ENCODE results near the gene GPRASP3.
"Not testable (repeated sequence)": the region's sequence is repeated elsewhere in the genome, so short reads cannot be mapped to it uniquely, and the experiment has no call there.

GPRASP3 gene, protein sequence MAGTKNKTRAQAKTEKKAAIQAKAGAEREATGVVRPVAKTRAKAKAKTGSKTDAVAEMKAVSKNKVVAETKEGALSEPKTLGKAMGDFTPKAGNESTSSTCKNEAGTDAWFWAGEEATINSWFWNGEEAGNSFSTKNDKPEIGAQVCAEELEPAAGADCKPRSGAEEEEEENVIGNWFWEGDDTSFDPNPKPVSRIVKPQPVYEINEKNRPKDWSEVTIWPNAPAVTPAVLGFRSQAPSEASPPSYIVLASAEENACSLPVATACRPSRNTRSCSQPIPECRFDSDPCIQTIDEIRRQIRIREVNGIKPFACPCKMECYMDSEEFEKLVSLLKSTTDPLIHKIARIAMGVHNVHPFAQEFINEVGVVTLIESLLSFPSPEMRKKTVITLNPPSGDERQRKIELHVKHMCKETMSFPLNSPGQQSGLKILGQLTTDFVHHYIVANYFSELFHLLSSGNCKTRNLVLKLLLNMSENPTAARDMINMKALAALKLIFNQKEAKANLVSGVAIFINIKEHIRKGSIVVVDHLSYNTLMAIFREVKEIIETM

DNA sequence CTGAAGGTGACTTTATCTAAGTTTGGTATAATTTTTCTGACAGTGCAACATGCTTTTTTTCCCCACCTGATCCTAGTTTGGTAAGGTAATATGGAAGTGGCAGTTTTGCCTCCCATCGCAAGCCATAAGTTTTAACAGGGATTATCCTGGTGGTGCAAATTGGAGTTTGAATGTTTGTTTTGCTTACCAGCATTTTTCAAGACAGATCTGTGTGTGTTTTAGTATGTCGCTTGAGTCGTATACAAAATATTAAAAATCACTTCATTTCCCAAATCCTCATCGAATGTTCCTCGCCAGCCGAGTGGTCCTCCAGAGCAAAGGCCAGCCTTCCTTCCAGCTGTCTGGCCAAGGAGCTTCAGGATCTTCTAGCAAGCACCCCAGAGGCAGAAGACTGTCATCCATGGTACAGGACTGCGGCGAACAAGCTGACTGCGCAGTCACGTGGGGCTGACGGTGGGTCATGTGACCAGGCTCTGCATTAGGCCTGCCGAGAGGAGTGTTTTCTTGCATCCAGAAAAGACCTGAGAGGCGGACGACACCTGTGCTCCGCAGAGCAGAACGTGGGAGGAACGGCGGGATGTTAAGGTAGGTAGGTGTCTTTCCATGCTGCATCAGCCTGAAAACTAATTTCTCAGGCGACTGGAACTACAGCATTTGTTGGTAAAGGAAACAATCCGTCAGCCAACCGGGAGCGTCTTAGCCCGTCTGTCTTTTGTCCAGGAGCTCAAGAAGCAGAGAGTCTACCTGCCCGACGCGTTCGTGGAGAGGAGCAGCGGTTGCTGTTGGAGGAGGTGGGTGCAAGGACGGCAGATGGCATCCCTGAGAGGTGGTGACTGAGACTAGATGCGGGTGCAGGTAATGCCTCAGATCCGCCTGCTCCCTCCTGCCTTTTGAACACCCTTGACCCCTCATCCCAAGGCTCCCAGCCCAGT, at the start of gene GPRASP3:
Gene GPRASP3 (plus strand): TSS at position 507 of the 932 bp plus-strand sequence. CDS start 28,253 bp downstream, outside the sequence.
- H3K4me3 ChIP-seq: no peak within 1 kb of the TSS
- no peaks in the 10 kb centered on the region for H3K9me3 ChIP-seq (replicated peaks in 1 of 11)
- no peaks in the 10 kb centered on the region for H3K36me3 ChIP-seq
- H3K27ac ChIP-seq: no peak within 1 kb of the TSS
- no peak within 1 kb of the TSS for H3K4me2 ChIP-seq
- H3K27me3 ChIP-seq: no peaks in the 10 kb centered on the region; a peak in 1 of 22 replicates
- no peak within 1 kb of the TSS for H3K9ac ChIP-seq
- H4K20me1 ChIP-seq: no peaks in the 10 kb centered on the region
- H3K4me1 ChIP-seq: no peaks in the 10 kb centered on the region
- TF ChIP-seq Cebpa-rat (IDR thresholded peaks at IDR 0.05): no peak

DNA sequence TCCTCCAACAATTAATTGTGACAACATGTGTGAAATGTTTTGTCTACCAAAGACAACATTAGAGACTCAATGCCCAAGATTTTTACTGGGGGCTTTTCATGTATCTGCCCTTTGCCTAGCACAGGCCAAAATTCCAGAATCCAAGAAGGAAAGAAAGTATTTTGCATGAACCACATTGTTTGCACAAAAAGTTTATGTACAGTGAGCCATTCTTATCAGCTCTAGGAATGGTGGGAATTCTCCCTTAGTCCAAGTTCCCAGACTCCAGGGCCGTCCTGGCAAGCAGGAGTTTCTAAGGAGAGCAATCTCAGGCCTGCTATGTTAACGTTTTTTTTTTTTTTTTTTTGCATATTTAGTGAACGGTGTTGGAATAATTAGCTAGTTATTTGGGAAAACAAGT, 47.7 kb upstream of the GPRASP3 start:
- H3K4me1 ChIP-seq: no peaks in the 10 kb centered on the region; a peak in 1 of 20 replicates
- peaks cover 0 to 4% (median 0%) of the 10 kb centered on the region in 11 experiments; a peak in 1 of 22 replicates for H3K36me3 ChIP-seq
- TF ChIP-seq Cebpa-rat (IDR thresholded peaks at IDR 0.05): no peak

DNA sequence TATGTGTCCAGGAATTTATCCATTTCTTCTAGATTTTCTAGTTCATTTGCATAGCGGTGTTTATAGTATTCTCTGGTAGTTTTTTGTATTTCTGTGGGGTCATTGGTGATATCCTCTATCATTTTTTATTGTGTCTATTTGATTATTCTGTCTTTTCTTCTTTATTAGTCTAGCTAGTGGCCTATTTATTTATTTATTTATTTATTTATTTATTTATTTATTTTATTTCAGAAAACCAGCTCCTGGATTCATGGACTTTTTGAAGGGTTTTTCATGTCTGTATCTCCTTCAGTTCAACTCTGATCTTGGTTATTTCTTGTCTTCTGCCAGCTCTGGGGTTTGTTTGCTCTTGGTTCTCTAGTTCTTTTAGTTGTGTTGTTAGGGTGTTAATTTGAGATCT, 43.1 kb upstream of the GPRASP3 start:
- not testable (repeated sequence) for H4K20me1 ChIP-seq, H3K36me3 ChIP-seq, H3K27ac ChIP-seq, H3K4me1 ChIP-seq, H3K9ac ChIP-seq, H3K27me3 ChIP-seq, H3K4me3 ChIP-seq, H3K4me2 ChIP-seq
- H3K9me3 ChIP-seq (replicated peaks in 1 of 11): peaks cover 8 to 20% (median 11%) of the 10 kb centered on the region in 11 experiments

More for the DNA sequence above, 47.7 kb upstream of the GPRASP3 start:
- no peak overlapping the region for H3K27ac ChIP-seq
- H3K27me3 ChIP-seq: no peaks in the 10 kb centered on the region
- H3K9ac ChIP-seq: no peak overlapping the region
- H3K4me3 ChIP-seq: no peak overlapping the region
- H4K20me1 ChIP-seq: no peaks in the 10 kb centered on the region
- H3K4me2 ChIP-seq: no peak overlapping the region
- peaks cover 0 to 16% (median 9%) of the 10 kb centered on the region in 11 experiments; a peak in 10 of 22 replicates for H3K9me3 ChIP-seq (replicated peaks in 1 of 11)

DNA sequence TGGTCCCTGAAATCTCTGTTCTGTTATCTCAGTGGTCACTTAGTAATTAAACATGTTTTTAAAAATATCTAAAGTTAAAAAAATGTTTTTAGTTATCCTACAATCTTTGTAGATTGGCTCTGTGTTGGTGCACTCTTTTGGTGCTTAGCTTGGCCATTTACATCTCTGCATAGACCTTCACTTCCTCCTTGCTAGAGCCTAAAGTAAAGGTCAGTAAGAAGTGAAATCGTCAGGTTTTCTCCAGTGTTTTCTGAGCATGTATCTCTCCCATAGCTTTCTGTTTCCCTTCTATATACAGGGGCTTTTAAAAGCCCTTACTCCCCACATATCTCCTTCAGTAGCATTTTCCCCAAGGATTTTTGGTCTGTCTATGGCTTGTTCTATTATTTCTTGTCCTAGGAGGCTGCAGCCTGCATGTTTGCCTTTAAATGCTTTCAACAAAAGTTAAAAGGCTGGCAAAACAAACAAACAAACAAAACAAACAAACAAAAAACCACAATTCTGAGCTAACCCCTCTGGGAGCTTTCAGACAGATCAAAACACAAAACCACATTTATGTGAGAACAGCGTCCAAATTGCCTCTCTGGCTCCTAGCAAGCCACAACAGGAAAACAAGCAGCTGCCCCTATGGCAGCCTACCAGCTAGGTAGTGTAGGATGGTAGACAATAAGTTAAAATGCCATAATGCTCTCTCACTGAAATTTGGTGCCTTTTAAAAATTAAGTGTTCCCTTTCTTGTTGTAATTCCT, 35.6 kb upstream of the GPRASP3 start:
- peaks cover 0 to 19% (median 13%) of the 10 kb centered on the region in 10 experiments; a peak in 11 of 20 replicates for H3K4me1 ChIP-seq
- no peak for TF ChIP-seq Cebpa-rat (IDR thresholded peaks at IDR 0.05)
- H3K9ac ChIP-seq: no peak overlapping the region
- H3K4me3 ChIP-seq: no peak overlapping the region
- H3K4me2 ChIP-seq: peak overlapping the region in 8 of 11 experiments; percentile 2 to 47 (median 22); a peak in 10 of 22 replicates
- peaks cover 15 to 34% (median 24%) of the 10 kb centered on the region in 11 experiments for H3K9me3 ChIP-seq (replicated peaks in 1 of 11)
- no peaks in the 10 kb centered on the region for H3K27me3 ChIP-seq
- H4K20me1 ChIP-seq: no peaks in the 10 kb centered on the region
- H3K36me3 ChIP-seq: peaks cover 0 to 13% (median 0%) of the 10 kb centered on the region in 11 experiments; a peak in 2 of 22 replicates
- H3K27ac ChIP-seq: no peak overlapping the region

DNA sequence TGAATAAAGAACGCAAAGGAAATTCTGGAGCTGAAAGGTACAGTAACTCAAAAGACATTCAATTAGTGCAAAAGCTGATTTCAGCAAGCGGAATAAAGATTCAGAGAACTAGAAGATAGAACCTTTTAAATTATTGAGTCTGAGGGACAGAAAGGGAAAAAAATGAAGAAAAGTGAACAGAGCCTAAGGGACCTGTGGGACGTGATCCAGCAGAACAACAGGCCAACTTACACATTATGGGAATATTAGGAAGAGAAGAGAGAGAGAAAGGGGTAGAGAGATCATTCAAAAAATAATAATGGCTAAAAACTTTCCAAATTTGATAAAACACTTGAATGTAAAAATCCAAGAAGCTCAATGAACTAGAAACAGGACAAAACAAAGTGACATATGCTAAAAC, 25.8 kb upstream of the GPRASP3 start:
- Histone ChIP-seq H3K4me3 (no peak overlapping the region), H3K4me2 (no peak overlapping the region), H3K9me3 (replicated peaks in 1 of 11) (peaks cover 3 to 9% (median 6%) of the 10 kb centered on the region in 11 experiments; a peak in 11 of 22 replicates), H3K4me1 (no peaks in the 10 kb centered on the region), H3K27me3 (no peaks in the 10 kb centered on the region), H3K36me3 (no peaks in the 10 kb centered on the region), H3K9ac (no peak overlapping the region), H4K20me1 (no peaks in the 10 kb centered on the region), H3K27ac (no peak overlapping the region)
- TF ChIP-seq Cebpa-rat (IDR thresholded peaks at IDR 0.05): no peak

DNA sequence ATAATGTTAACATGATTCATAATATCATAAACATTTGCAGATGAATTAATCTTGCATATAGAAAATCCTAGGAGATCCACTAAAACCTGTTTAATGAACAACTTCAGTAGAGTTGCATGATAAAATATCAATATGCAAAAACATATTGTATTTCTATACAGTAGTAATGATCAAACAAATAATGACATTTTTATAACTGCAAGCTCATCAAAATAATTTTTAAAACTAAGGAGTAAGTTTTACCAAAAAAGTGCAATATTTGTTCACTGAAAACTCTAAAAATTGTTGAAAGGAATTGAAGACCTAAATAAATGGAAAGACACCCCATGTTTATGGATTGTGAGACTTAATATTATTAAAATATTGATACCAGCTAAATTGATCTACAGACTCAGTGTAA, 24.2 kb upstream of the GPRASP3 start:
- Histone ChIP-seq H3K9ac (no peak overlapping the region), H3K36me3 (no peaks in the 10 kb centered on the region), H3K9me3 (replicated peaks in 1 of 11) (peaks cover 0 to 6% (median 5%) of the 10 kb centered on the region in 11 experiments; a peak in 10 of 22 replicates), H3K27me3 (no peaks in the 10 kb centered on the region), H3K4me2 (no peak overlapping the region), H3K4me3 (no peak overlapping the region), H4K20me1 (no peaks in the 10 kb centered on the region), H3K27ac (no peak overlapping the region), H3K4me1 (no peaks in the 10 kb centered on the region)
- TF ChIP-seq Cebpa-rat (IDR thresholded peaks at IDR 0.05): no peak

DNA sequence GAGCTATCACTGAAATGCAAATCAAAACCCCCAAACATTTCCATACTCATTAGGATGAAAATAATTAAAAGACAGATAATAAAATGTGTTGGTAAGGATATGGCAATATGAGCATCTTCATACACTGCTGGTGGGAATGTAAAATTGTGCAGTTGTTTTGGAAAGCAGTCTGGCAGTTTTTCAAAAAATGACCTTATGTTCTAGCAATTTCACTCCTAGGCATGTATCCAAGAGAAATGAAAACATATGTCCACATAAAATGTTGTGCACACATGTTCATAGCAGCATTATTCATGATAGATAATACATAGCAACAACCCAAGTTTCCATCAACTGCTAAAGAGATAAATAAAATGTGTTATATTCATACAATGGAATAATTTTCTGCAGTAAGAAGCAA, 23.0 kb upstream of the GPRASP3 start:
- no peak overlapping the region for H3K9ac ChIP-seq
- no peak overlapping the region for H3K27ac ChIP-seq
- no peaks in the 10 kb centered on the region for H3K36me3 ChIP-seq
- TF ChIP-seq Cebpa-rat (IDR thresholded peaks at IDR 0.05): no peak
- H3K4me2 ChIP-seq: no peak overlapping the region
- no peaks in the 10 kb centered on the region for H3K9me3 ChIP-seq (replicated peaks in 1 of 11)
- H3K4me1 ChIP-seq: no peaks in the 10 kb centered on the region
- H3K4me3 ChIP-seq: no peak overlapping the region
- no peaks in the 10 kb centered on the region for H4K20me1 ChIP-seq
- no peaks in the 10 kb centered on the region for H3K27me3 ChIP-seq

DNA sequence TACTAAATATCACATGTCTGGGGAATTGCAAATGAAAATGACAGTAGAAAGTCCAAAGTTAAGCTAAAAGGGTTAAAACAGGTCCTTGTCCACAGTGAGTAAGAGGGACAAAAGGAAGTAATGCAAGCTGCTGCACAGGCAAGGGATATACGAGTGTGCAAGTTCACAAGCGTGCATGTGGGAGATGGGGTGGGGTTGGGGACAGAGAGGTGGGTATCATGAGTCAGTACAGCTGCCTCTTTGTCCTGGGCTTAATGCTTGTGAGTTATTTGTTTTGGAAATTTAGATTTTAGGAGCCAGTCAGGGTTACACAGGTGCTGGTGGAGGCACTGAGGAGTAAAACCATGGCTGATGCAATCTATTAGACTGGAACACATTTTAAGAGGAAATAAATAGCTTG, 11.6 kb upstream of the GPRASP3 start:
- no peak overlapping the region for H3K4me3 ChIP-seq
- H3K9me3 ChIP-seq (replicated peaks in 1 of 11): peaks cover 26 to 41% (median 31%) of the 10 kb centered on the region in 11 experiments
- peaks cover 3 to 25% (median 22%) of the 10 kb centered on the region in 11 experiments for H3K27me3 ChIP-seq
- H3K4me2 ChIP-seq: peak overlapping the region in 5 of 11 experiments; percentile 3 to 32 (median 21); a peak in 6 of 22 replicates
- no peaks in the 10 kb centered on the region for H3K36me3 ChIP-seq
- no peaks in the 10 kb centered on the region for H4K20me1 ChIP-seq
- TF ChIP-seq Cebpa-rat (IDR thresholded peaks at IDR 0.05): no peak
- no peak overlapping the region for H3K9ac ChIP-seq
- peaks cover 0 to 10% (median 0%) of the 10 kb centered on the region in 10 experiments; a peak in 3 of 20 replicates for H3K4me1 ChIP-seq
- no peak overlapping the region for H3K27ac ChIP-seq
